ENCODE measurements around the gene RNF186. TPM values are rescaled to one million over a fixed set of nuclear protein-coding genes. Genes with fewer than 3 reads are reported as not detected.

Gene RNF186, protein sequence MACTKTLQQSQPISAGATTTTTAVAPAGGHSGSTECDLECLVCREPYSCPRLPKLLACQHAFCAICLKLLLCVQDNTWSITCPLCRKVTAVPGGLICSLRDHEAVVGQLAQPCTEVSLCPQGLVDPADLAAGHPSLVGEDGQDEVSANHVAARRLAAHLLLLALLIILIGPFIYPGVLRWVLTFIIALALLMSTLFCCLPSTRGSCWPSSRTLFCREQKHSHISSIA
- polyA plus RNA-seq (2013, experiment 1 of 2) = not detected
- polyA plus RNA-seq (2013, experiment 2 of 2) = not detected

DNA sequence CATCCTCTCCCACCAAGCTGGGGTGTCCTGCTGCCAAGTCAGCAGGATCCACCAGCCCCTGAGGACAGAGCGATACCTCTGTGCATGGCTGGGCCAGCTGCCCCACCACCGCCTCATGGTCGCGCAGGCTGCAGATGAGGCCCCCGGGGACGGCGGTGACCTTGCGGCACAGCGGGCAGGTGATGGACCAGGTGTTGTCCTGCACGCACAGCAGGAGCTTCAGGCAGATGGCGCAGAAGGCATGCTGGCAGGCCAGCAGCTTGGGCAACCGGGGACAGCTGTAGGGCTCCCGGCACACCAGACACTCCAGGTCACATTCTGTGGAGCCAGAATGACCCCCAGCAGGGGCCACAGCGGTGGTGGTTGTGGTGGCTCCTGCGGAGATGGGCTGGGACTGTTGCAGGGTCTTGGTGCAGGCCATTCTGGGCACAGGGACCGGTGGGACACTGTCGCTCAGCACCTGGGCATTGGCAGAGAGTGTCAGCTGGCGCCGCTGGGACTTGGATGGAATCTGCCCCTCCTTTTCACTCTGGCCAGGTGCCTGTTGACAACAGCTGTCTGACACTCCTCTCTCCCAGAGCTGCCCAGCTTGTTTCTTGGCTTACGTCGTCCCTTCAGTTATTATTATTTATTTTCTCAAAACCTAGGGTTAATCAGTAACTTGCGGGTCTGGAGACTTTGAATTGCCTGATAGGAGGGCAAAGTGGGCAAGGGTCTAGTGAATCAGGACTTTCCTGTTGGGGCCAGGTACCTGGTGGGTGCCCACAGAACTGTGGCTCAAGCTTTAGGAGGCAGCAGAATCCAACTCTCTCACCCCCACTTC, at the start of gene RNF186:
TSS of gene RNF186 (minus strand) at position 603 of the 823 bp plus-strand sequence. CDS start at position 421, 182 bp downstream.
- Histone ChIP-seq H3K4me2 (ENCODE audit: insufficient read depth, low read length, poor library complexity, severe bottlenecking) (no peak within 1 kb of the TSS), H2AFZ (ENCODE audit: low read length) (no peak within 1 kb of the TSS), H2AK5ac (ENCODE audit: low read depth, low read length) (peak within 1 kb of the TSS; percentile 21), H3K27ac (replicated peaks; ENCODE audit: low read length) (no peak within 1 kb of the TSS), H2BK120ac (ENCODE audit: low read depth, low read length) (no peak within 1 kb of the TSS), H3K9ac (ENCODE audit: low read depth, low read length, poor library complexity) (peak within 1 kb of the TSS; percentile 26), H3K4me1 (ENCODE audit: control insufficient read depth in 2 of 2, insufficient read depth in 1 of 2, low read depth in 1 of 2, low read length in 2 of 2) (no peaks in the 10 kb centered on the region), H3K9me3 (replicated peaks in 1 of 2; ENCODE audit: control insufficient read depth in 2 of 2, insufficient read depth in 1 of 2, low read depth in 1 of 2, low read length in 2 of 2) (no peaks in the 10 kb centered on the region), H2BK5ac (ENCODE audit: low read length) (peak within 1 kb of the TSS; percentile 76), H4K91ac (ENCODE audit: low read depth, low read length, poor library complexity) (no peak within 1 kb of the TSS), H3K18ac (ENCODE audit: low read length) (peak within 1 kb of the TSS; percentile 55), H3K27me3 (ENCODE audit: control insufficient read depth in 3 of 3, insufficient read depth in 3 of 3, low read depth in 1 of 3, low read length in 3 of 3) (peaks cover 0 to 54% (median 0%) of the 10 kb centered on the region in 3 experiments), H3K23ac (ENCODE audit: low read depth, low read length, poor library complexity) (peak within 1 kb of the TSS; percentile 35), H4K8ac (ENCODE audit: low read depth, low read length) (no peak within 1 kb of the TSS), H2BK12ac (ENCODE audit: low read length) (no peak within 1 kb of the TSS), H2BK15ac (ENCODE audit: low read length) (no peak within 1 kb of the TSS), H3K4ac (ENCODE audit: low read length) (no peak within 1 kb of the TSS), H3K36me3 (replicated peaks in 1 of 2; ENCODE audit: control insufficient read depth in 2 of 2, insufficient read depth in 2 of 2, low read length in 2 of 2) (no peaks in the 10 kb centered on the region), H3K79me1 (ENCODE audit: low read depth, low read length) (no peaks in the 10 kb centered on the region), H3K14ac (ENCODE audit: low read length) (peak within 1 kb of the TSS; percentile 99), H3K4me3 (ENCODE audit: low read length in 2 of 2) (no peak within 1 kb of the TSS)
- DNase-seq (ENCODE audit: low spot score) = no peak
- no CpG with 5 or more reads among the region's 22 CpGs for WGBS, 2 donors (ENCODE audit: extremely low coverage in 2 of 2, insufficient read length in 2 of 2, insufficient replicate concordance in 1 of 2)

DNA sequence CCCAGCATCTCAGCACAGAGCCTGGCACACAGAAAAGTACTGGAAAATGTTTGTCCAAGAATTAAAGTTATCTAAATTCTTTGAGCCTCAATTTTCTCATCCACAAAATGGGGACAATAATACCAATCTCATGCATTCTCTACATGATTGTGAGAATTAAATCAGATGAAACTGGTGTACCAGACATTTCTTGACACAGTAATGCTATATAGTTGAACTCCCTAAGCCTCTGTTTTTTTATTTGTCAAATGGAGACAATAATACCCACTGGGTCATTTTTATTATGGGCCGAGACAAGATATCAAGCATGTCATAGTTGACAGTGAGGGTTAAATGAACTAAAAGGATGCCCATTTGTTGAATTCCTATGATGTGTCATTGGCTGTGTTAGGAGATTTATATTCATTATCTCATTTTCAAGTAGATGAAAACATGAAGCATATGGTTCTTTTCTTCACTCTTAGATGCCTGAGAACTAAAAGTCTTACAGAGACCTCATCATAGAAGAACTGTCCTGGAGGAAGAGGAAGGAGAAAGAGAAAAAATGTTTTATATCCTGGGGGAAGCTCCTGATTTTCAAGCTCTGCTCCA, 49.6 kb upstream of the RNF186 start:
- no peak overlapping the region for H3K4ac ChIP-seq (ENCODE audit: low read length)
- no peak overlapping the region for H2BK12ac ChIP-seq (ENCODE audit: low read length)
- H3K9ac ChIP-seq (ENCODE audit: low read depth, low read length, poor library complexity) = no peak overlapping the region
- no peak overlapping the region for H4K91ac ChIP-seq (ENCODE audit: low read depth, low read length, poor library complexity)
- no peak for DNase-seq (ENCODE audit: low spot score)
- no peaks in the 10 kb centered on the region for H3K4me1 ChIP-seq (ENCODE audit: control insufficient read depth in 2 of 2, insufficient read depth in 1 of 2, low read depth in 1 of 2, low read length in 2 of 2)
- H3K4me3 ChIP-seq (ENCODE audit: low read length in 2 of 2) = no peak overlapping the region
- H2AK5ac ChIP-seq (ENCODE audit: low read depth, low read length) = no peak overlapping the region
- no peak overlapping the region for H2BK5ac ChIP-seq (ENCODE audit: low read length)
- H3K79me1 ChIP-seq (ENCODE audit: low read depth, low read length) = no peaks in the 10 kb centered on the region
- no peak overlapping the region for H3K4me2 ChIP-seq (ENCODE audit: insufficient read depth, low read length, poor library complexity, severe bottlenecking)
- H3K9me3 ChIP-seq (replicated peaks in 1 of 2; ENCODE audit: control insufficient read depth in 2 of 2, insufficient read depth in 1 of 2, low read depth in 1 of 2, low read length in 2 of 2) = peaks cover 0 to 4% of the 10 kb centered on the region in 2 donors
- no peak overlapping the region for H3K18ac ChIP-seq (ENCODE audit: low read length)
- no peak overlapping the region for H4K8ac ChIP-seq (ENCODE audit: low read depth, low read length)
- H3K14ac ChIP-seq (ENCODE audit: low read length) = no peak overlapping the region
- peaks cover 0 to 17% (median 2%) of the 10 kb centered on the region in 3 experiments for H3K27me3 ChIP-seq (ENCODE audit: control insufficient read depth in 3 of 3, insufficient read depth in 3 of 3, low read depth in 1 of 3, low read length in 3 of 3)
- H2BK15ac ChIP-seq (ENCODE audit: low read length) = no peak overlapping the region
- no peak overlapping the region for H3K23ac ChIP-seq (ENCODE audit: low read depth, low read length, poor library complexity)
- no peak overlapping the region for H3K27ac ChIP-seq (replicated peaks; ENCODE audit: low read length)
- no CpG with 5 or more reads among the region's 1 CpG for WGBS, 2 donors (ENCODE audit: extremely low coverage in 2 of 2, insufficient read length in 2 of 2, insufficient replicate concordance in 1 of 2)
- no peak overlapping the region for H2AFZ ChIP-seq (ENCODE audit: low read length)
- no peak overlapping the region for H2BK120ac ChIP-seq (ENCODE audit: low read depth, low read length)
- no peaks in the 10 kb centered on the region for H3K36me3 ChIP-seq (replicated peaks in 1 of 2; ENCODE audit: control insufficient read depth in 2 of 2, insufficient read depth in 2 of 2, low read length in 2 of 2)

DNA sequence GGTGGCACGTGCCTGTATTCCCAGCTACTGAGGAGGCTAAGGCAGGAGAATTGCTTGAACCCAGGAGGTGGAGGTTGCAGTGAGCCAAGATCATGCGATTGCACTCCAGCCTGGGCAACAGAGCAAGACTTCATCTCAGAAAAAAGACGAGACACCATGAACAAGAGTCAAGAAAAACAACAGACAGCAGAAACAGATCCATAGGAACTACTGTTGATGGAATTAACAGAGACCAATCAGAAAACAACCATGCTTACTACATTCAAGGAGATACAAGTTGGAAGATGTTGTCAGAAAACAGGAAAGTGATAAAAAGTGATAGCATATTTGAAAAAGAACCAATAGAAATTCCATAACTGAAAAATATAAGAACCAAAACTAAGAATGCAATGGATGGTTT, 47.9 kb upstream of the RNF186 start:
- Histone ChIP-seq H3K9me3 (replicated peaks in 1 of 2; ENCODE audit: control insufficient read depth in 2 of 2, insufficient read depth in 1 of 2, low read depth in 1 of 2, low read length in 2 of 2) (peaks cover 0 to 4% of the 10 kb centered on the region in 2 donors), H3K79me1 (ENCODE audit: low read depth, low read length) (no peaks in the 10 kb centered on the region), H2BK5ac (ENCODE audit: low read length) (no peak overlapping the region), H3K4me3 (ENCODE audit: low read length in 2 of 2) (no peak overlapping the region), H2BK120ac (ENCODE audit: low read depth, low read length) (no peak overlapping the region), H2BK12ac (ENCODE audit: low read length) (no peak overlapping the region), H3K14ac (ENCODE audit: low read length) (no peak overlapping the region), H3K27ac (replicated peaks; ENCODE audit: low read length) (no peak overlapping the region), H3K18ac (ENCODE audit: low read length) (no peak overlapping the region), H3K9ac (ENCODE audit: low read depth, low read length, poor library complexity) (no peak overlapping the region), H2AFZ (ENCODE audit: low read length) (no peak overlapping the region), H2BK15ac (ENCODE audit: low read length) (no peak overlapping the region), H3K4me1 (ENCODE audit: control insufficient read depth in 2 of 2, insufficient read depth in 1 of 2, low read depth in 1 of 2, low read length in 2 of 2) (no peaks in the 10 kb centered on the region), H3K23ac (ENCODE audit: low read depth, low read length, poor library complexity) (no peak overlapping the region), H3K27me3 (ENCODE audit: control insufficient read depth in 3 of 3, insufficient read depth in 3 of 3, low read depth in 1 of 3, low read length in 3 of 3) (peaks cover 0 to 9% (median 0%) of the 10 kb centered on the region in 3 experiments), H3K36me3 (replicated peaks in 1 of 2; ENCODE audit: control insufficient read depth in 2 of 2, insufficient read depth in 2 of 2, low read length in 2 of 2) (no peaks in the 10 kb centered on the region), H4K8ac (ENCODE audit: low read depth, low read length) (no peak overlapping the region), H2AK5ac (ENCODE audit: low read depth, low read length) (no peak overlapping the region), H3K4me2 (ENCODE audit: insufficient read depth, low read length, poor library complexity, severe bottlenecking) (no peak overlapping the region), H3K4ac (ENCODE audit: low read length) (no peak overlapping the region), H4K91ac (ENCODE audit: low read depth, low read length, poor library complexity) (no peak overlapping the region)
- whole genome bisulfite sequencing, 2 donors (ENCODE audit: extremely low coverage in 2 of 2, insufficient read length in 2 of 2, insufficient replicate concordance in 1 of 2) = no CpG with 5 or more reads among the region's 3 CpGs
- DNase-seq (ENCODE audit: low spot score) = no peak

Data from neuronal stem cell (in vitro differentiated cells).